GM19023 (cell line): ENCODE data around the gene TAC3.

Experiments
- ATAC-seq: cut with Tn5 transposase; IDR thresholded peaks from one replicate; pipeline ENCODE4 v1.9.1; 2021; ENCODE audit warnings: mild to moderate bottlenecking, moderate library complexity; ENCODE audit not compliant: unreplicated experiment

Gene TAC3

GRCh38 chr12:57006809-57007475, 9.4 kb downstream of the TAC3 start:
- no peak for ATAC-seq

- ATAC-seq: peak; percentile 79
Measured at GRCh38 chr12:57005980-57006808, 10.1 kb downstream of the TAC3 start, which contains the start of gene ZBTB39. ZBTB39 (minus strand) TSS chr12:57006546; CDS start chr12:57004917, 1,629 bp downstream.

- ATAC-seq: no peak
Measured at GRCh38 chr12:57004651-57005050, 11.7 kb downstream of the TAC3 start.

GRCh38 chr12:57003395-57003794, 12.9 kb downstream of the TAC3 start:
- no peak for ATAC-seq

GRCh38 chr12:57001448-57001906, 14.9 kb downstream of the TAC3 start:
- no peak for ATAC-seq

- ATAC-seq: no peak
Measured at GRCh38 chr12:57000393-57000792, 15.9 kb downstream of the TAC3 start.

- ATAC-seq: no peak
Measured at GRCh38 chr12:56999456-56999855, 16.9 kb downstream of the TAC3 start.

GRCh38 chr12:56998981-56999380, 17.3 kb downstream of the TAC3 start:
- peak; percentile 71 for ATAC-seq

- no peak for ATAC-seq
Measured at GRCh38 chr12:56998316-56998715, 18.0 kb downstream of the TAC3 start.

GRCh38 chr12:56996793-56997545, 19.4 kb downstream of the TAC3 start:
- ATAC-seq: no peak

GRCh38 chr12:56995930-56996496, 20.3 kb downstream of the TAC3 start:
- ATAC-seq: no peak

- no peak for ATAC-seq
Measured at GRCh38 chr12:56995201-56995929, 21.0 kb downstream of the TAC3 start.

GRCh38 chr12:56994231-56994746, 22.0 kb downstream of the TAC3 start:
- ATAC-seq: no peak

GRCh38 chr12:56993346-56993745, 23.0 kb downstream of the TAC3 start:
- no peak for ATAC-seq

- ATAC-seq: no peak
Measured at GRCh38 chr12:56991319-56992246, 24.7 kb downstream of the TAC3 start.

GRCh38 chr12:56990648-56991318, 25.5 kb downstream of the TAC3 start:
- no peak for ATAC-seq

GRCh38 chr12:56989861-56990610, 26.3 kb downstream of the TAC3 start:
- ATAC-seq: no peak
